ENCODE measurements around the gene UNCX. TPM values are rescaled to one million over a fixed set of nuclear protein-coding genes. Genes with fewer than 3 reads are reported as not detected.

Gene UNCX
- total RNA-seq, 6 experiments from 2014 or later = not detected

DNA sequence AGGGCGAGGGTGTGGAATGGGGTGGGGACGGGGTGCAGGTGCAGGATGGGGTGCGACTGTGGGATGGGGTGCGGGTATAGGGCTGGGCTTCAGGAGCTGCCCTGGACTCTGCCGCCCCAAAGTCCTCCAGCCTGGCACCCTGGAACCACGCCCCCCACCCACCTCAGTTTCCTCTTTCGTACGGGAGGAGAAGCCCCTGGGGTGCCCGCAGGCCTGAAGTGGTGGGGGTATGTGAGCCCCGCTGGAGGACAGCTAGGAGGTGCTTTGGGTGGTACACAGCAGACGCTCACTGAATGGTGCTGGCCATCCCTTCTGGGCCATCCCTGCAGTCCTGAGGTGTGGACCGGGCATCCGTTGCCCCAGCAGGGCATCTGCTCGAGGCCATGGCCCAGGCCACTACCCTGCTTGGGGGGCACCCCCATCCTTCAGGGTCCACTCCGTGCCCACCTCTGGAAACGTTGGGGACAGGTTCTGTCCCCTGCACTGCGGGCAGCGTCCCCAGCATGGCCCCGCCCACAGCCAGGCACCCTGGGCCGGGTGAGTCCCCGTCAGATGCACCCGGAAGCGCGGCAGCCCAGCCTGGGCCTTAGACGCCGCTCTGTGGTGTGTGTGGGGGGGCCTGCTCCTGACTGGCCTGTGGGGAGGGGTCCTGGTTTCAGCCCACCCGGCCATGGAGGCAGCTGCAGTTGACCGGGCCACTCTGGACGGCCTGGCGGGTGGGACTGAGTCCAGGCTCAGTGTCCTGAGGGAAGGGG lies 41.6 kb downstream of the UNCX start:
- Mint-ChIP-seq H3K36me3 (ENCODE audit: low read depth) (no peaks in the 10 kb centered on the region; the same call in 1 of the 2 replicates), H3K4me1 (ENCODE audit: low read depth) (no peaks in the 10 kb centered on the region), H3K27ac (no peak overlapping the region), H3K4me3 (no peak overlapping the region), H3K27me3 (ENCODE audit: insufficient read depth) (peaks cover 2% of the 10 kb centered on the region), H3K9me3 (peaks cover 13% of the 10 kb centered on the region)
- TF ChIP-seq, protein P1, sequence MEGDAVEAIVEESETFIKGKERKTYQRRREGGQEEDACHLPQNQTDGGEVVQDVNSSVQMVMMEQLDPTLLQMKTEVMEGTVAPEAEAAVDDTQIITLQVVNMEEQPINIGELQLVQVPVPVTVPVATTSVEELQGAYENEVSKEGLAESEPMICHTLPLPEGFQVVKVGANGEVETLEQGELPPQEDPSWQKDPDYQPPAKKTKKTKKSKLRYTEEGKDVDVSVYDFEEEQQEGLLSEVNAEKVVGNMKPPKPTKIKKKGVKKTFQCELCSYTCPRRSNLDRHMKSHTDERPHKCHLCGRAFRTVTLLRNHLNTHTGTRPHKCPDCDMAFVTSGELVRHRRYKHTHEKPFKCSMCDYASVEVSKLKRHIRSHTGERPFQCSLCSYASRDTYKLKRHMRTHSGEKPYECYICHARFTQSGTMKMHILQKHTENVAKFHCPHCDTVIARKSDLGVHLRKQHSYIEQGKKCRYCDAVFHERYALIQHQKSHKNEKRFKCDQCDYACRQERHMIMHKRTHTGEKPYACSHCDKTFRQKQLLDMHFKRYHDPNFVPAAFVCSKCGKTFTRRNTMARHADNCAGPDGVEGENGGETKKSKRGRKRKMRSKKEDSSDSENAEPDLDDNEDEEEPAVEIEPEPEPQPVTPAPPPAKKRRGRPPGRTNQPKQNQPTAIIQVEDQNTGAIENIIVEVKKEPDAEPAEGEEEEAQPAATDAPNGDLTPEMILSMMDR (IDR thresholded peaks at IDR 0.05) = no peak
- DNase-seq = no peak

GRCh38 chr7:1274876-1275375 lies 42.3 kb downstream of the UNCX start:
- Mint-ChIP-seq H3K27me3 (ENCODE audit: insufficient read depth) (peaks cover 2% of the 10 kb centered on the region), H3K4me1 (ENCODE audit: low read depth) (no peaks in the 10 kb centered on the region), H3K4me3 (no peak overlapping the region), H3K9me3 (peaks cover 13% of the 10 kb centered on the region), H3K36me3 (ENCODE audit: low read depth) (no peaks in the 10 kb centered on the region; the same call in 1 of the 2 replicates), H3K27ac (no peak overlapping the region)
- DNase-seq = no peak
- TF ChIP-seq, protein P1 (IDR thresholded peaks at IDR 0.05) = no peak

DNA sequence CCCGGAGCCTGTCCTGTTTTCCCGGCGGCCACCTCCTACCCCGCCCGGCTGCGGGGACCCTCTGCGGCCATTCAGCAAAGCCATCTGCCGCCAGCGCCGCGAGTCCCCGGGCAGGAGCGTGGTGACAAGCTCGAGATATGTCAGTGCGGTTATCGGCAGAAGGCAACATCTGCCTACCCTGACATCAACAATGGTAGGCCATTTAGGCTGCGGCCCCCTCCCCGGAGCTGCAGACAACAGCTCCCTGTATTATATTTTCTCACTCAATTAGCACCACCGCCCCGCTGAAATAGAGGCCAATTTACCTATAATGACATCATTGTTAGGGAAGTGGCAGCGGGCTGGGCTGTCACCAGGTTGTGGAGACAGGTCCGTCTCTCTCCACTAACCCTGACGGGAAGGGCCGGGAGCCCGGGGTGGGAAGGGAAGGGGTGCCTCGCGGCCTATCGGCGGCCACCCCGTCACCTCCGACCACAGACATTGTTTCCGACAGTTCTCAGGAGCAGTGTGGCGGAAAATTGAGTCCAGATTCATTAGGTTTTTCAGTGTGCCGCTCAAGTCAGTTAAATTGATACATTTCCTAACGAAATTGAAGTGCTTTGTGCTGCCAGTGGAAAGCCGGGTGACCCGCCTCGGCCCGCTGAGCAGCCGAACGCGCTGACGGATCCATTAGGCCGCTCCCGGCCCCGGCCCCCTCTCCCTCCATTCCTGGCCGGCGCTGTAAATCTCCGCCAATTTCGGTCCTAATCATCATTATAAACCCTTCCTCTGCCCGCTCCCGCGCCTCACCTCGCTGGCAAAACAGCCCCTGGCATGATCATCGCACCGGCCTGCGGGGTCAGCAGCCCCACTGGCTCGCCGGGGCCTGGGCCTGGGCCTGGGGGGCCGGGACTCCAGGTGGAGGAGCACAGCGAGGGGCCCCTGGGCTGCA lies 43.0 kb downstream of the UNCX start:
- Mint-ChIP-seq H3K4me3 (no peak overlapping the region), H3K27ac (no peak overlapping the region), H3K36me3 (ENCODE audit: low read depth) (no peaks in the 10 kb centered on the region; the same call in 1 of the 2 replicates), H3K4me1 (ENCODE audit: low read depth) (no peaks in the 10 kb centered on the region), H3K27me3 (ENCODE audit: insufficient read depth) (peaks cover 6% of the 10 kb centered on the region), H3K9me3 (peaks cover 13% of the 10 kb centered on the region)
- no peak for DNase-seq
- TF ChIP-seq, protein P1 (IDR thresholded peaks at IDR 0.05) = no peak

DNA sequence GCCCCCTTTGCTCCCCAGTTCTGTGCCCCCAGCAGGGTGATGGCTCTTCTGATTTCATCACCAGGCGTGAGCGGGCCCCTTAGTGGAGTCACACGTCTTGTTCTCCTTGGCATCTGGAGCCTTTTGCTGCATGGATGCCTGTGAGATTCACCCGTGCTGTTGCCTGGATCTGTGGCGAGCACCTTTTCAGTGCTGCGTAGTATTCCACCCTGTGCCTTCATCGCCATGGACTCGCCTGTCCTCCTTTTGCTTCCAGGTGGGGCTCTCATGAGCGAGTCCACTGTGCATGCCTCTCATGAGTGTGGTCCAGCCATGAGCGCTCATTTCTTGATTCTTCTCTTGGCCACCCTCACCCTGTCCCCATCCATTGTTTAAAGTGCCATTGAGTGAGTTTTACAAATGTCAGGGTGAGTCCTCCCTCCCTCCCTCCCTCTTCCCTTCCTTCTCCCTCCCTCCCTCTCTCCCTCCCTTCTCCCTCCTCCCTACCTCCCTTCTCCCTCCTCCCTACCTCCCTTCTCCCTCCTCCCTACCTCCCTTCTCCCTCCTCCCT lies 44.0 kb downstream of the UNCX start:
- no peak for DNase-seq
- Mint-ChIP-seq H3K27me3 (ENCODE audit: insufficient read depth) (peaks cover 6% of the 10 kb centered on the region), H3K27ac (no peak overlapping the region), H3K4me1 (ENCODE audit: low read depth) (no peaks in the 10 kb centered on the region), H3K36me3 (ENCODE audit: low read depth) (no peaks in the 10 kb centered on the region), H3K9me3 (peaks cover 8% of the 10 kb centered on the region), H3K4me3 (no peak overlapping the region)
- TF ChIP-seq, protein P1 (IDR thresholded peaks at IDR 0.05) = no peak

- Mint-ChIP-seq H3K9me3 (peaks cover 8% of the 10 kb centered on the region), H3K4me3 (no peak overlapping the region), H3K27ac (no peak overlapping the region), H3K4me1 (ENCODE audit: low read depth) (no peaks in the 10 kb centered on the region), H3K36me3 (ENCODE audit: low read depth) (no peaks in the 10 kb centered on the region), H3K27me3 (ENCODE audit: insufficient read depth) (peaks cover 12% of the 10 kb centered on the region)
- TF ChIP-seq, protein P1 (IDR thresholded peaks at IDR 0.05) = no peak
- DNase-seq = no peak
Measured at GRCh38 chr7:1278543-1278942, 45.9 kb downstream of the UNCX start.
